Left ventricle myocardium inferior (tissue), 1 donor: ENCODE results near the gene CTTNBP2NL. TPM values are rescaled to one million over a fixed set of nuclear protein-coding genes. Genes with fewer than 3 reads are reported as not detected.
A peak's percentile ranks its signal among the peaks of the same experiment; 100 is the strongest.
"Not testable (repeated sequence)": the region's sequence is repeated elsewhere in the genome, so short reads cannot be mapped to it uniquely, and the experiment has no call there.

Experiments
- DNase-seq: peaks from one replicate; pipeline ENCODE4 v3.0.0-alpha.2; 2020
- H3K27ac ChIP-seq: fragments of 200-600 bp; replicated peaks from 2 replicates; pipeline ENCODE4 v1.8.0; 2021
- H3K27me3 ChIP-seq: fragments of 200-600 bp; 2 replicates; pipeline ENCODE4 v1.8.0; 2021; ENCODE audit warnings: low read depth
- H3K36me3 ChIP-seq: fragments of 200-600 bp; 2 replicates; pipeline ENCODE4 v1.8.0; 2021
- H3K4me1 ChIP-seq: fragments of 200-600 bp; 2 replicates; pipeline ENCODE4 v1.8.0; 2021
- H3K4me3 ChIP-seq: fragments of 200-600 bp; 2 replicates; pipeline ENCODE4 v1.8.0; 2021; ENCODE audit warnings: mild to moderate bottlenecking, moderate library complexity
- H3K9me3 ChIP-seq: fragments of 200-600 bp; replicated peaks from 2 replicates; pipeline ENCODE4 v1.8.0; 2021
- CTCF ChIP-seq: fragments of 200-600 bp; IDR thresholded peaks from 2 replicates; pipeline ENCODE4 v1.8.0; 2021; ENCODE audit warnings: antibody characterized with exemption, mild to moderate bottlenecking, borderline replicate concordance
- intact Hi-C: fragments of 100-400 bp; cut with micrococcal nuclease; formaldehyde crosslinking; loops from one replicate; pipeline ENCODE4 v1.11.0; 2022
- total RNA-seq: library from RNA; stranded (reverse); fragmentation: NEBNext Ultra II Directional; extraction: Animal tissue kit (Norgen Biotek cat#: 25700); gene quantifications from one replicate; pipeline ENCODE4 v1.2.1, GENCODE V29; 2021
- donor health status: DM: no; HTN: yes; CAD: no; lungs with severe emphysema.

The CTTNBP2NL gene
- total RNA-seq, 1 donor from 2014 or later = 14.3 TPM

GRCh38 chr1:112417271-112417670 lies 21.3 kb downstream of the CTTNBP2NL start:
- Histone ChIP-seq H3K36me3 (peaks cover 32% of the 10 kb centered on the region), H3K27ac (no peak overlapping the region), H3K9me3 (no peaks in the 10 kb centered on the region), H3K4me3 (no peak overlapping the region), H3K27me3 (no peaks in the 10 kb centered on the region), H3K4me1 (peaks cover 10% of the 10 kb centered on the region)
- DNase-seq = no peak
- TF ChIP-seq CTCF = no peak
- intact Hi-C loops = no loop called here

- Histone ChIP-seq H3K27ac (no peak overlapping the region), H3K4me1 (peaks cover 10% of the 10 kb centered on the region), H3K36me3 (peaks cover 32% of the 10 kb centered on the region), H3K27me3 (no peaks in the 10 kb centered on the region), H3K4me3 (no peak overlapping the region), H3K9me3 (no peaks in the 10 kb centered on the region)
- intact Hi-C loops = no loop called here
- TF ChIP-seq CTCF = no peak
- DNase-seq = no peak
Measured at GRCh38 chr1:112418099-112418892, 22.3 kb downstream of the CTTNBP2NL start.

- no peaks in the 10 kb centered on the region for H3K27me3 ChIP-seq
- TF ChIP-seq CTCF = no peak
- intact Hi-C loops = no loop called here
- H3K36me3 ChIP-seq = peaks cover 28% of the 10 kb centered on the region
- no peak overlapping the region for H3K4me3 ChIP-seq
- DNase-seq = no peak
- H3K27ac ChIP-seq = no peak overlapping the region
- no peaks in the 10 kb centered on the region for H3K9me3 ChIP-seq
- H3K4me1 ChIP-seq = peaks cover 6% of the 10 kb centered on the region
Measured at GRCh38 chr1:112423207-112423606, 27.2 kb downstream of the CTTNBP2NL start.

GRCh38 chr1:112423666-112424065 lies 27.7 kb downstream of the CTTNBP2NL start:
- H3K9me3 ChIP-seq, H3K27me3 ChIP-seq, H3K4me1 ChIP-seq, DNase-seq, intact Hi-C loops, H3K27ac ChIP-seq, H3K4me3 ChIP-seq: not testable (repeated sequence)
- peaks cover 28% of the 10 kb centered on the region for H3K36me3 ChIP-seq

- Histone ChIP-seq H3K27me3 (no peaks in the 10 kb centered on the region), H3K9me3 (no peaks in the 10 kb centered on the region), H3K4me3 (no peak overlapping the region), H3K4me1 (peaks cover 40% of the 10 kb centered on the region), H3K27ac (peak overlapping the region; percentile 70), H3K36me3 (peaks cover 14% of the 10 kb centered on the region)
- TF ChIP-seq CTCF = no peak
- intact Hi-C loops = no loop called here
- no peak for DNase-seq
Measured at GRCh38 chr1:112429749-112430148, 33.7 kb downstream of the CTTNBP2NL start.

GRCh38 chr1:112431038-112431437 lies 35.0 kb downstream of the CTTNBP2NL start:
- peak overlapping the region; percentile 70 for H3K27ac ChIP-seq

More at GRCh38 chr1:112431038-112431437, 35.0 kb downstream of the CTTNBP2NL start:
- no peak for TF ChIP-seq CTCF
- no peak for DNase-seq
- H3K4me3 ChIP-seq = no peak overlapping the region
- no peaks in the 10 kb centered on the region for H3K27me3 ChIP-seq
- peaks cover 5% of the 10 kb centered on the region for H3K36me3 ChIP-seq
- peaks cover 53% of the 10 kb centered on the region for H3K4me1 ChIP-seq
- intact Hi-C loops = no loop called here
- no peaks in the 10 kb centered on the region for H3K9me3 ChIP-seq
